ENCODE data around the gene LPAR2. TPM values are rescaled to one million over a fixed set of nuclear protein-coding genes. Genes with fewer than 3 reads are reported as not detected.
A peak's percentile ranks its signal among the peaks of the same experiment; 100 is the strongest.

Gene LPAR2
- polyA plus RNA-seq, 1 of the 3 experiments (the other 2 are of a cell fraction), result 4.5 TPM

- TF ChIP-seq SIN3A (IDR thresholded peaks at IDR 0.05; ENCODE audit: borderline replicate concordance, low read depth, low read length) (no peak), RCOR1 (IDR thresholded peaks at IDR 0.05; ENCODE audit: low read length) (no peak), ZBTB33 (IDR thresholded peaks at IDR 0.05; ENCODE audit: borderline replicate concordance, low read depth) (no peak), RAD21 (IDR thresholded peaks at IDR 0.05; ENCODE audit: low read length) (no peak), NRF1 (IDR thresholded peaks at IDR 0.05; ENCODE audit: low read depth, low read length) (no peak), POLR2AphosphoS5 (IDR thresholded peaks at IDR 0.05; ENCODE audit: low read depth, low read length) (no peak), FOXJ3 (CRISPR knock-in tag; IDR thresholded peaks at IDR 0.05) (no peak), JUND (IDR thresholded peaks at IDR 0.05) (no peak), PBX3 (IDR thresholded peaks at IDR 0.05) (no peak), MAX (IDR thresholded peaks at IDR 0.05; ENCODE audit: low read depth) (no peak)
Measured at GRCh38 chr19:19619181-19619848, 8.7 kb downstream of the LPAR2 start (continued).

- CTCF ChIA-PET, result interaction anchor here (0.7 to 2.4 kb wide), 2 partner anchors 66 to 86 kb away, joined by 3 to 11 read pairs; no protein-coding TSS in a partner anchor
- peak within 1 kb of the TSS in 1 of 2 experiments; percentile 51; a peak in 2 of 4 replicates for H3K27ac ChIP-seq (ENCODE audit: low read depth in 2 of 2, low read length in 1 of 2)
Measured at GRCh38 chr19:19618219-19619051, 9.6 kb downstream of the LPAR2 start, which contains the start of gene PBX4. Gene PBX4, minus strand, starts transcription at chr19:19618687. Its CDS starts 58 bp downstream, at chr19:19618629.

More at GRCh38 chr19:19618219-19619051, 9.6 kb downstream of the LPAR2 start, which contains the start of gene PBX4:
- no peaks in the 10 kb centered on the region for H3F3A ChIP-seq (replicated peaks; ENCODE audit: insufficient read depth)
- H3K79me2 ChIP-seq (ENCODE audit: insufficient read depth), result peaks cover 31% of the 10 kb centered on the region; the same call in 1 of the 2 replicates
- H3K4me3 ChIP-seq (ENCODE audit: low read depth in 2 of 2, low read length in 1 of 2), result peak within 1 kb of the TSS; percentile 51 to 74
- H3K4me2 ChIP-seq, result peak within 1 kb of the TSS; percentile 90
- H2AFZ ChIP-seq (ENCODE audit: low read depth), result peak within 1 kb of the TSS; percentile 93
- peaks cover 4% of the 10 kb centered on the region in 2 experiments; a peak in 2 of 4 replicates for H3K4me1 ChIP-seq (ENCODE audit: control insufficient read depth in 1 of 2, insufficient read depth in 2 of 2, low read depth in 1 of 2, low read length in 1 of 2)
- TF ChIP-seq PBX3 (IDR thresholded peaks at IDR 0.05) (no peak), MXI1 (IDR thresholded peaks at IDR 0.05; ENCODE audit: low read depth, low read length) (peak; percentile 44; the same call in 1 of the 2 replicates), NRF1 (IDR thresholded peaks at IDR 0.05; ENCODE audit: low read depth, low read length) (peak; percentile 27; the same call in 1 of the 2 replicates), TAF1 (IDR thresholded peaks at IDR 0.05; ENCODE audit: borderline replicate concordance, low read depth, low read length) (peak; percentile 42; the same call in 1 of the 2 replicates), RAD21 (IDR thresholded peaks at IDR 0.05; ENCODE audit: low read length) (no peak), RFX5 (IDR thresholded peaks at IDR 0.05; ENCODE audit: low read length) (0 out of 2 replicates have a peak, but pooled peaks have one; percentile 29)
- POLR2A ChIA-PET, result no interaction called here
- peak; percentile 99 for DNase-seq
- H3K9me2 ChIP-seq, result no peaks in the 10 kb centered on the region
- peak within 1 kb of the TSS; percentile 75; the same call in 1 of the 2 replicates for H3K9ac ChIP-seq
- no peaks in the 10 kb centered on the region for H3K9me3 ChIP-seq
- H4K20me1 ChIP-seq (ENCODE audit: insufficient read depth), result no peaks in the 10 kb centered on the region
- H3K36me3 ChIP-seq (replicated peaks in 1 of 2; ENCODE audit: control insufficient read depth in 1 of 2, insufficient read depth in 2 of 2, low read length in 1 of 2), result no peaks in the 10 kb centered on the region
- H3K27me3 ChIP-seq (ENCODE audit: insufficient read depth), result no peaks in the 10 kb centered on the region
- WGBS (ENCODE audit: low lambda C conversion rate), result 24% methylated on average over 23 of the region's 80 CpGs
